Nephron (organoid): ENCODE results near the gene TNNC1.

Experiments
- H3K27ac Mint-ChIP-seq, 3 experiments: 2 replicates each; pipeline ENCODE4 v1.8.0; 2020; ENCODE audit warnings: mixed read lengths in 3 of 3, mild to moderate bottlenecking in 2 of 3, moderate library complexity in 1 of 3
- H3K27me3 Mint-ChIP-seq: 2 replicates; pipeline ENCODE4 v1.8.0; 2021; ENCODE audit warnings: low read depth, mild to moderate bottlenecking, moderate library complexity, mixed read lengths
- H3K36me3 Mint-ChIP-seq: 2 replicates; pipeline ENCODE4 v1.8.0; 2020; ENCODE audit warnings: low read depth, mixed read lengths
- H3K4me1 Mint-ChIP-seq: 2 replicates; pipeline ENCODE4 v1.8.0; 2020; ENCODE audit warnings: mixed read lengths
- H3K4me3 Mint-ChIP-seq, 3 experiments: 2 replicates each; pipeline ENCODE4 v1.8.0; 2020; ENCODE audit warnings: mild to moderate bottlenecking in 3 of 3, mixed read lengths in 3 of 3, moderate library complexity in 2 of 3
- H3K9me3 Mint-ChIP-seq: 2 replicates; pipeline ENCODE4 v1.8.0; 2020; ENCODE audit warnings: mixed read lengths
- CTCF ChIP-seq, 3 experiments: fragments of 200-600 bp; sonication (generic); IDR thresholded peaks; one replicate each; pipeline ENCODE4 v1.5.0; 2021; ENCODE audit warnings: antibody characterized with exemption in 3 of 3; ENCODE audit not compliant: unreplicated experiment in 3 of 3

TNNC1 gene

GRCh38 chr3:52428151-52429005, 25.5 kb downstream of the TNNC1 start:
- TF ChIP-seq CTCF (IDR thresholded peaks at IDR 0.05; ENCODE audit: unreplicated experiment in 3 of 3): peak; percentile 77 to 80 (median 77)
- Mint-ChIP-seq H3K27ac (no peak overlapping the region), H3K9me3 (no peaks in the 10 kb centered on the region), H3K4me1 (peaks cover 24% of the 10 kb centered on the region), H3K4me3 (no peak overlapping the region), H3K36me3 (no peaks in the 10 kb centered on the region), H3K27me3 (no peaks in the 10 kb centered on the region)

DNA sequence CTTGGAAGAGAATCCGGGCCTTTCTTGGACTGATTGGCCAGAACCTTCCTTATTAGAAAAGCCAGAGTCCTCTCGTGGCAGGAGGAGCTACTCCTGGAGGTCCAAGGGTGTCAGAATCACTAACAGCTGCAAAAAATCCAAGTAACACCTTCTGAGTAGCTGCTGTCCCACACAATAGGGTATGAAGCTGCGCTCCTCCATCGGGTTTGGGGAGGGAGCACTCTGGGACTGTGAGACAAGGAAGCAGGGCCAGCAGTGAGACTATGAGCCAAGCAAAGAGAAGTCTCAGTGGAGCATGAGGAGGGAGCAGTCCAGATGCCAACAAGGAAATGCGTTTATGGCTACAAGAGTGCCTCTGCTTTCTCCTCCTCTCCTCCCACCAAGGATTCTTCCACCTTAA, 30.7 kb downstream of the TNNC1 start:
- no peaks in the 10 kb centered on the region for H3K36me3 Mint-ChIP-seq
- H3K9me3 Mint-ChIP-seq: no peaks in the 10 kb centered on the region
- H3K27me3 Mint-ChIP-seq: peaks cover 4% of the 10 kb centered on the region
- TF ChIP-seq CTCF (IDR thresholded peaks at IDR 0.05; ENCODE audit: unreplicated experiment in 3 of 3): no peak
- no peak overlapping the region for H3K27ac Mint-ChIP-seq
- no peak overlapping the region for H3K4me3 Mint-ChIP-seq
- peaks cover 25% of the 10 kb centered on the region for H3K4me1 Mint-ChIP-seq

DNA sequence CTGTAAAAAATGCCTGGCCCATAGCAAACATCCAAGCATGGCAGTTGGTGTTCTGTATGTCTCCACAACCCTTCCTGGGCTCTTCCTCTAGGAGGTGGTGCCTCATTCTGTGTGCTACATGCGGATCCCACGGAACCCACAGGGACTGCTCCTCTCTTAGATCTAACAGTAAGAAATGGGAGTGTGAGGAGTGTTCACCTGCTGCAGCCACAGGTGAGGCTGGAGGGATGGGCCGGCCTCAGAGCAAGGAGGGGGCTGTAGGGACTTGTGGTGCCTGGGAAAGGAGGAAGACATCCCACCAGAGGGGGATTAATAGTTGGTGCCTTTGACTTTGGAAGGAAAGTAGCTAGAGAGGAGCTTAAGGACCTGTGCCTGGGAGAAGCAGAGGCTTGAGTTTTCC, 31.2 kb downstream of the TNNC1 start:
- Mint-ChIP-seq H3K27ac (no peak overlapping the region), H3K4me3 (no peak overlapping the region), H3K36me3 (no peaks in the 10 kb centered on the region), H3K9me3 (no peaks in the 10 kb centered on the region), H3K27me3 (peaks cover 4% of the 10 kb centered on the region), H3K4me1 (peaks cover 25% of the 10 kb centered on the region)
- TF ChIP-seq CTCF (IDR thresholded peaks at IDR 0.05; ENCODE audit: unreplicated experiment in 3 of 3): no peak

DNA sequence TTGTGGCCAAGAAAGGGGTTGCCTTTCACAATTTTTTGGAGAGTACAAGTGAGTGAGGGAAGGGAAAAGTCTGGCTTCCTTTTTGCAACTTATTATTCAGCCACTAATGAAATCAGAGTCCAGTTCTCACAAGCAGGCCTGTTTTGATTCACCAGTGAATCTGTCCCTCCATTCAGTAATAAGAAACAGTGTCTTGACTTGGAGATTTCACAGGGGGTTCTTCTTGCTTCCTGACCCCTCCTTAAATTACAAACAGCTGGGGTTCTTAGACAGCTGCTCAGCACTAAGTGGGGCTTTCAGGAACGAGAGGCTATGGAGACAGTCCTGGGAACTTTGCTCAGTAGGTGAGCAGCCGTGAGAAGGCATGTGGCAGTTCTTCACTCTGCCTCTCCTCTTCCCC, 33.5 kb downstream of the TNNC1 start:
- Mint-ChIP-seq H3K27ac (peak overlapping the region; percentile 51 to 92 (median 78)), H3K4me3 (peak overlapping the region in 1 of 3 experiments; percentile 45), H3K4me1 (peaks cover 25% of the 10 kb centered on the region), H3K9me3 (no peaks in the 10 kb centered on the region), H3K27me3 (peaks cover 4% of the 10 kb centered on the region), H3K36me3 (no peaks in the 10 kb centered on the region)
- TF ChIP-seq CTCF (IDR thresholded peaks at IDR 0.05; ENCODE audit: unreplicated experiment in 3 of 3): no peak

GRCh38 chr3:52415800-52416199, 38.0 kb downstream of the TNNC1 start:
- Mint-ChIP-seq H3K4me3 (no peak overlapping the region), H3K27me3 (no peaks in the 10 kb centered on the region), H3K4me1 (peaks cover 35% of the 10 kb centered on the region), H3K27ac (no peak overlapping the region), H3K36me3 (peaks cover 3% of the 10 kb centered on the region), H3K9me3 (no peaks in the 10 kb centered on the region)
- no peak for TF ChIP-seq CTCF (IDR thresholded peaks at IDR 0.05; ENCODE audit: unreplicated experiment in 3 of 3)

GRCh38 chr3:52408466-52408865, 45.4 kb downstream of the TNNC1 start:
- Mint-ChIP-seq H3K27me3 (no peaks in the 10 kb centered on the region), H3K27ac (peak overlapping the region; percentile 64 to 98 (median 88)), H3K36me3 (peaks cover 33% of the 10 kb centered on the region), H3K9me3 (no peaks in the 10 kb centered on the region), H3K4me3 (peak overlapping the region; percentile 92 to 96 (median 96)), H3K4me1 (peaks cover 35% of the 10 kb centered on the region)
- no peak for TF ChIP-seq CTCF (IDR thresholded peaks at IDR 0.05; ENCODE audit: unreplicated experiment in 3 of 3)
